WI38 (cell line): ENCODE measurements around the gene TMEM119.
"Not testable (repeated sequence)": the region's sequence is repeated elsewhere in the genome, so short reads cannot be mapped to it uniquely, and the experiment has no call there.

ENCODE experiments used
- H3K4me3 ChIP-seq: 2 replicates; pipeline ENCODE4 v1.5.1; 2011; ENCODE audit warnings: low read depth, mild to moderate bottlenecking, control low read depth, low read length
- CTCF ChIP-seq: IDR thresholded peaks from 2 replicates; pipeline ENCODE4 v1.5.1; 2012; ENCODE audit warnings: low read depth, mild to moderate bottlenecking, control low read depth, low read length

Gene TMEM119

DNA sequence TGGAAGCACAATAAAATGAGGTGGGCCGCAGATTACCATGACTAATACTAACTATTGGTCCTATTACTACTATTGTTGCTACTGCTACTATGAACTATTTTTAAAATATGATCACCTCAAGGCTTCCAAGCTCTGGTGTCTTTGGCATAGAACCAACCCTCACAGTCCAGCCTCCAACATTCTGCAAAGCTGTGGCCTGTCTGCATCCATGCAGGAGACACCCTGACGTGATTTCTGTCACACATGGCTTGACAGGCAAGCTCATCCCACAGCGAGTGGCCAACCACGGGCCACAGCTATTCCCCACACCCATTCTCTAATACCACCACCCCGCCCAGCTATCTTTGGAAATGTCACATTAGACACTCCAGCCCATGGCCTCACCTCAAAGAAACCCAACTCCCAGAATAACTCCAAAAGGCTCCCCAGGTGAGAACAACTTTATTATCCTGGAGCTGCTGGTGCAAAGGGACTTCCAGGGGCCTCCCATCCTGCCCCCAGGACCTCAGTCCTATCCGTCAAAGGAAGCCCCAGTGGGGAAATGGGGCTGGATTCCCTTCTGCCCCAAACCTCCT is 21.1 kb downstream of the TMEM119 start:
- H3K4me3 ChIP-seq: no peak overlapping the region
- no peak for TF ChIP-seq CTCF

DNA sequence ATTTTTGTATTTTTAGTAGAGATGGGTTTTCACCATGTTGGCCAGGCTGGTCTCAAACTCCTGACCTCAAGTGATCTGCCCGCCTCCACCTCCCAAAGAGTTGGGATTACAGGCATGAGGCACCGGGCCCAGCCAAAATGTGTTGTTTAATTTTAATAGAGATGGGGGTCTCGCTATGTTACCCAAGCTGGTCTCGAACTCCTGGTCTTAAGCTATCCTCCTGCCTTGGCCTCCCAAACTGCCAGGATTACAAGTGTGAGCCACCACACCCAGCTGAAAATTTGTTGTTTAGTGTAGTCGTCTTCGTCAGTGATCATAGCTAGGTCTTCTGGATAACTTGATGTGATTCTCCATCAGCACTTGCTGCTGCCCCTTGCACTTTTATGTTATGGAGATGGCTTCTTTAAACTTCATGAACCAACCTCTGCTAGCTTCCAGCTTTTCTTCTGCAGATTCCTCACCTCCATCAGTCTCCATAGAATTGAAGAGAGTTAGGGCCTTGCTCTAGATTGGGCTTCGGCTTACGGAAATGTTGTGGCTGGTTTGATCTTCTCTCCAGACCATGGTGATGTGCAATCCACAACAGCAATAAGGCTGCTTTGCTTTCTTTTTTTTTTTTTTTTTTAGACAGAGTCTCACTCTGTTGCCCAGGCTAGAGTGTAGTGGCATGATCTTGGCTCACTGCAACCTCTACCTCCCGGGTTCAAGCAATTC is 22.5 kb downstream of the TMEM119 start:
- TF ChIP-seq CTCF: no peak
- H3K4me3 ChIP-seq: no peak overlapping the region

DNA sequence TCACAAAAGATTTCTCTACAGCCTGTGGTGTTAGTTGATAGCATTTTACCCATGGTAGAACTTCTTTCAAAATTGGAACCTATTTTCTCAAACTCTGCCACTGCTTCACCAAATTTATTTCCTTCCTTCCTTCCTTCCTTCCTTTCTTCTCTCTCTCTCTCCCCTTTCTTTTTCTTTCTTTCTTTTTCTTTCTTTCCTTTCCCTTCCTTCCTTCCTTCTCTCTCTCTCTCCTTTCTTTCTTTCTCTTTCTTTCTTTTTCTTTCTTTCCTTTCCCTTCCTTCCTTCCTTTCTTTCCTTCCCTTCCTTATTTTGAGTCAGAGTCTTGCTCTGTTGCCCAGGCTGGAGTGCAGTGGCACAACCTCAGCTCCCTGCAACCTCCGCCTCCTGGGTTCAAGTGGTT is 23.6 kb downstream of the TMEM119 start:
- H3K4me3 ChIP-seq: not testable (repeated sequence)

DNA sequence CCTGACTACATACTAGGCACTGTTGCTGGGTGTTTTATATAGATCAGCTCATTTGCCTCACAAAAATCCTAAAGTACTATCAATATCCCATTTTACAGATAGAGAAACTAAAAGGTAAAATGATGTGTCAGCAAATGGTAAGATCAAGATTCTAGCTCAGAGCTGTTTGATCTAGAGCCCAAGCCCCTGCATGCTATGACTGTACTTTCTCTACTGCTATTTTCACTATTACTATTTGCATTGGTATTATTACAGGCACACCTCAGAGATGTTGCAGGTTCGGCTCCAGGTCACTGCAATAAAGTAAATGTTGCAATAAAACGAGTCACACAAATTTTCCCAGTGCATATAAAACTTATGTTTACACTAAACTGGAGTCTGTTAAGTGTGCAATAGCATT is 24.6 kb downstream of the TMEM119 start:
- no peak for TF ChIP-seq CTCF
- H3K4me3 ChIP-seq: no peak overlapping the region

GRCh38 chr12:108572166-108572790 is 25.6 kb downstream of the TMEM119 start:
- H3K4me3 ChIP-seq: no peak overlapping the region
- TF ChIP-seq CTCF: no peak

- H3K4me3 ChIP-seq: no peak overlapping the region
- no peak for TF ChIP-seq CTCF
These were observed 26.2 kb downstream of the TMEM119 start for GRCh38 chr12:108571609-108572165.

- no peak overlapping the region for H3K4me3 ChIP-seq
- TF ChIP-seq CTCF: peak; percentile 21; the same call in 1 of the 2 replicates
These were observed 26.9 kb downstream of the TMEM119 start for GRCh38 chr12:108570743-108571608.
